ENCODE measurements around the gene CPA5.

Gene CPA5

GRCh38 chr7:130397051-130397757 lies 52.6 kb downstream of the CPA5 start:
- DNase-seq (ENCODE audit: low spot score) = no peak

DNA sequence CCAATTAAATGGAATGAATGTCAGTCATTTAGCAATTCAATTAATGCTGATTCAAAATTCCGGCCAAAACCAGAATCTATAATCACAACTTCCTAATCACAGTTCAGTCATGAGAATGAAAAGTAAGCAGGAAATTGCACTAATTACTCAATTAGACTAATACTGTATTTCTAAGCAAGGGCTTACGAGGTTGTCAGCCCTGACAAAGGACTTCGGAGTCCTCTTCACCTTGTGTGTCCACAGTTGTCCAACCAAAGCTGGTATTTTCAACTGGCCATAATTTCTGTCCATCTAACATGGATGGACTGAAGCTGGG lies 53.1 kb downstream of the CPA5 start:
- DNase-seq (ENCODE audit: low spot score) = no peak

DNA sequence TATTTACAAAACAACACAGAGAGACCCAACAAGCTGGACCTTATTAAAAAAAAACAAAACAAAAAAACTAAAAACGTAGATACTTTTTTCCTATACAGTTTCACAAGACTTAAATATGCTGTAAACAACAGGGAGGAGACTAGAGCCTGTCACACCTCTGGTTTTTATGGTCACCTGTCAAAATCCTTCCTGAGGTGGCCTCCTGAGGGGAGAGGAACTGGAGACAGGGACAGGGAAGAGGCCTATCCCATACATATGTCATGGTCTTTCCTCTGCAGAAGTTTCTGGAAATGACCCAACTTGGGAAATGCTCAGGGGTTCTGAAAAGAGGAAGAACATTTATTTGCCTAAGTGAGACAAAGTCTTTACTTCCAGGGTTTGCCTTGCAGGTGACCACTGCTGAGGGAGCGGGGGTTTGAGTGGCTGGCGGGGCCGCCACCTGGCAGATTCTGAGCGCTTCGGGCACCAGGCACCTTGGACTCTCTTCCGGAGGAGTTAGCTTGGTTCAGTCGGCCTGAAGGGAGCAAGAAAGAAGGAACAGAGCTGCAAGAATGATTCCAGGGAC lies 54.0 kb downstream of the CPA5 start:
- no peak for DNase-seq (ENCODE audit: low spot score)

- no peak for DNase-seq (ENCODE audit: low spot score)
Measured at GRCh38 chr7:130400120-130400572, 55.5 kb downstream of the CPA5 start.

DNA sequence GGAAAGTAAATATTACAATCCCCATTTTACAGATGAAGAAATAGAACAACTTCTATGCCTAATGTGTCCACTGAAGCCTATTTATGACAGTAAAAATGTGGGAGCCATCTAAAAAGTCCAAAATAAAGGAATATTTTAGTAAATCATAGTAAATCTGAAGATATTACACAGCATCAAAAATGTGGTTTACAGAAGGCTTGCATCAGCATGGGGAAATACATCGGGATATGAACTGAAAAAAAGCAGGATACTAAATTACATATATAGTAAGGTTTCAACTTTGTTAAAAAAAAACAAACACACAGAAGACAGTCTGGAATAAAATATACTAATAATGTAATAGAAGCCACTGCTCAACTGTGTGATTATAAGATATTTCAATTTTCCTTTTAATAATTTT lies 56.5 kb downstream of the CPA5 start:
- DNase-seq (ENCODE audit: low spot score) = no peak

DNA sequence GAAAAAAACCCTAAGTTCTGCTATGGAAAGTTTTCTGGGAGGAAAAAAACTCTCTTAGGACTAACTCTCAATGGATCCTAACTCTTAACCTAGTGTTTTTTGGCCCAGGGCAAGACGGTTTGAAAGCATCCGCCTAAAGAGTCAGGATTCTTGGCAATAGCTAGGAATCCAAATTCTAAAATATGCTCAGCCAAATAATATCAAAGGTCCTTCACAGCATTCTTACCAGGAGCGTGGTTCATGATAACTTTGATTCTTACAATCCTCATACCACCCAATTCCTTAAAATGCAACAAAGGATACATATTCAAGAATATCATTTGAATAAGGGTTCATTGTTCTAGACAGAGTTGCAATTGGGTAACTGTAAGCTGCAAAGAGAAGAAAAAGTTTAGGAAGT lies 57.0 kb downstream of the CPA5 start:
- DNase-seq (ENCODE audit: low spot score) = no peak

GRCh38 chr7:130405003-130405402 lies 60.4 kb downstream of the CPA5 start:
- DNase-seq (ENCODE audit: low spot score) = no peak

- no peak for DNase-seq (ENCODE audit: low spot score)
Measured at GRCh38 chr7:130409067-130409711, 64.6 kb downstream of the CPA5 start.

GRCh38 chr7:130409712-130410072 lies 65.1 kb downstream of the CPA5 start:
- no peak for DNase-seq (ENCODE audit: low spot score)

GRCh38 chr7:130410868-130411541 lies 66.4 kb downstream of the CPA5 start:
- DNase-seq (ENCODE audit: low spot score) = no peak

DNA sequence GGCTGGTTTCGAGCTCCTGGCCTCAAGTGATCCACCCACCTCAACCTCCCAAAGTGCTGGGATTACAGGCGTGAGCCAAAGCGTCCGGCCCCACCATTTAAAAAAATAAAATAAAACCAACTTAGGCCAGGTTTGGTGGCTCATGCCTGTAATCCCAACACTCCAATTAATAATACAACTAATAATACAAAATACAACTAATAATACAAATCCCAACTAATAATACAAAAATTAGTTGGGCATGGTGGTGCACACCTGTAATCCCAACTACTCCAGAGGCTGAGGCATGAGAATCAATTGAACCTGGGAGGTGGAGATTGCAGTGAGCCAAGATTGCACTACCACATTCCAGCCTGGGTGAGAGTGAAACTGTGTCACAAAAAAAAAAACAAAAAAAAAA lies 68.6 kb downstream of the CPA5 start:
- no peak for DNase-seq (ENCODE audit: low spot score)

DNA sequence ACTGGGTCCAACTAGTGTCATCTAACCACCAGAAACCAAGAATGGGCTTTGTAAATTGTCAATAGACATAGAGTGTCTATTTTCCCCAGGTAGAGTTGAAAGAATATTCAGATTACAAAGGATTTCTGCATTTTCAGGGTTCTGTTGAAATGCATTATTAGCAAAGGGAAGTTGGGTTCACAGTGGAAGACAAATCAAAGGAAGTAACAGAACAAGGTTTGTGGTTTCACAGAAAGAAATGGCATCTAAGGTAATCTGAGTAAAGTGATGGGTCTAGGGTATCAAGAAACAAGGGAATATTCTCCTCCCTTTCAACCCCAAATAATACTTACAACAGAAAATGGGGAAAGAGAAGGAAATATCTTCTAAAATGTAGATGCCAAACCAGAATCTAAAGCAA lies 70.4 kb downstream of the CPA5 start:
- DNase-seq (ENCODE audit: low spot score) = no peak

DNA sequence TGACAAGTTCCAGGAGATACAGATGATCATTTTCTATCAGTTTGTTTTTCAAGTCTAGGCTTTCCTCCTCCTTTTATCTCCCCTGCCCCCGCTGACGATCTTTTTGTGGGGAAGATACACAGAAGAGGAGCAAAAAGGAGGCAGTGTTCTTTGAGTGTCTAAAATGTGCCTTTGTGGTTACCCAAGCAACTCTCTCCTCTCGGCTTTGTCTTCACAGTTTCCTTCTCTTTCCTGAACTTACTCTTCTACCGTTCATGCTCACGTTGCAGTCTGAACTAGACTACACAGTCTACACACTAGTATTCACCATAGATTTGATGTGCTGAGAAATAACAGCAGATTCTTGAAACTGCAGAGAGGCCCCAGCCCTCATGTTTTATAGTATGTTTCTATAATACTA lies 72.6 kb downstream of the CPA5 start:
- DNase-seq (ENCODE audit: low spot score) = no peak

- no peak for DNase-seq (ENCODE audit: low spot score)
Measured at GRCh38 chr7:130418306-130418705, 73.7 kb downstream of the CPA5 start.

Data from globus pallidus (tissue), 1 donor.